GM13977 (cell line): ENCODE data around the gene IFT57.

Experiments
- DNase-seq: peaks from one replicate; pipeline ENCODE4 v3.0.0; 2012; ENCODE audit warnings: low spot score
- in situ Hi-C: fragments of 300-500 bp; cut with MboI; formaldehyde crosslinking; loops from one replicate; pipeline ENCODE4 v1.12.0; 2022; ENCODE audit warnings: low sequenced_read_pairs, low pct_unique_long_range_greater_than_20kb, mixed read lengths, inconsistent platforms; ENCODE audit not compliant: unreplicated experiment
- TF ChIP-seq, protein P1 (sequence below): IDR thresholded peaks from 2 replicates; pipeline ENCODE4 v1.5.1; 2012; ENCODE audit warnings: mild to moderate bottlenecking, control low read depth; ENCODE audit not compliant: insufficient read depth; ENCODE audit errors: extremely low read depth, missing control alignments

IFT57 gene

DNA sequence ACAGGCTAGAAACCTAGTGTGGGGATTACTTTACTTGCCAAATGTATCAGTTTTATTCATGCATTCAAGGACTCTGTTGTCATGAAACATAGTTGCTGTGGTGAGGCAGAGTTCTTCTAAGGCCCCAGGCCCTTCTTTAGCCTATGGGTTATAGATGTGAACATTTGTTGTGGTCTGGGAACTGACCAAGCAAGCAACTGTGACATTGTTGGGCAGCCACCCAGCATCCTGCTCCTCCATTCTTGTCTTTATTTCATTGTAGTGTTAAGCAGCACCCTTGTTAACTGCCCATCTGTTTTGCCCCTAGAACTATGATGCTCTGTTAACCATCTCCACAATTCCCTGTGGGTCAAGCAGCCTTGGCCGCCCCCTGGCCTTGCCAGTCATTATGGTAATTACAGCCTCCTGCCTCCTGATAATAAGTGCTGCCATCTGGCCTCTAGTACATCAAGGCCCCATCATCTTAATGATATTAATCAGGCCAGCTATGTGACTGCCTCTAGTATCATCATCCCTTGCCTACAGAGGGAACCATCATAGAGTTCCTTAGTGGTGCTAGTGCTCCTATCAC lies 12.2 kb upstream of the IFT57 start:
- in situ Hi-C loops, result no loop called here
- TF ChIP-seq, protein P1, sequence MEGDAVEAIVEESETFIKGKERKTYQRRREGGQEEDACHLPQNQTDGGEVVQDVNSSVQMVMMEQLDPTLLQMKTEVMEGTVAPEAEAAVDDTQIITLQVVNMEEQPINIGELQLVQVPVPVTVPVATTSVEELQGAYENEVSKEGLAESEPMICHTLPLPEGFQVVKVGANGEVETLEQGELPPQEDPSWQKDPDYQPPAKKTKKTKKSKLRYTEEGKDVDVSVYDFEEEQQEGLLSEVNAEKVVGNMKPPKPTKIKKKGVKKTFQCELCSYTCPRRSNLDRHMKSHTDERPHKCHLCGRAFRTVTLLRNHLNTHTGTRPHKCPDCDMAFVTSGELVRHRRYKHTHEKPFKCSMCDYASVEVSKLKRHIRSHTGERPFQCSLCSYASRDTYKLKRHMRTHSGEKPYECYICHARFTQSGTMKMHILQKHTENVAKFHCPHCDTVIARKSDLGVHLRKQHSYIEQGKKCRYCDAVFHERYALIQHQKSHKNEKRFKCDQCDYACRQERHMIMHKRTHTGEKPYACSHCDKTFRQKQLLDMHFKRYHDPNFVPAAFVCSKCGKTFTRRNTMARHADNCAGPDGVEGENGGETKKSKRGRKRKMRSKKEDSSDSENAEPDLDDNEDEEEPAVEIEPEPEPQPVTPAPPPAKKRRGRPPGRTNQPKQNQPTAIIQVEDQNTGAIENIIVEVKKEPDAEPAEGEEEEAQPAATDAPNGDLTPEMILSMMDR, result no peak
- no peak for DNase-seq

DNA sequence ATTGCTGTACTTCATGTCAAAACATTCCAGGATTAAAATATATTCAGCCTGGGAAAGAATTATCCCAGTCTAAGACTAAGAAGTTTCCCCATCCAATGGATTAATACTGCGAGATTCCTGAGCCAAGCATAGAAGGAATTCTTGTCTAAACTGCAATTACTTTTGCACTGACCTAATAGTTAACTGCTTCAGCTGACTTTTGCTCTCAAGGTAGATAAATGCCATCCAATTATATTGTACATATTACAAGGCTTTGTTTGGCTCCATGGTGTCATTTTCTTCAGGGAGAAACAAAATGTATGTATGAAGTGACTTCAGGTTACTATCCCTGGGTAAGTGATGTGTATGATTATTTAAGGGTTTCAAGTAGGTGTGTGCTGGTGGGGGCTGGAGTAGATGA lies 6.1 kb upstream of the IFT57 start:
- TF ChIP-seq, protein P1, result no peak
- no peak for DNase-seq
- in situ Hi-C loops, result no loop called here

DNA sequence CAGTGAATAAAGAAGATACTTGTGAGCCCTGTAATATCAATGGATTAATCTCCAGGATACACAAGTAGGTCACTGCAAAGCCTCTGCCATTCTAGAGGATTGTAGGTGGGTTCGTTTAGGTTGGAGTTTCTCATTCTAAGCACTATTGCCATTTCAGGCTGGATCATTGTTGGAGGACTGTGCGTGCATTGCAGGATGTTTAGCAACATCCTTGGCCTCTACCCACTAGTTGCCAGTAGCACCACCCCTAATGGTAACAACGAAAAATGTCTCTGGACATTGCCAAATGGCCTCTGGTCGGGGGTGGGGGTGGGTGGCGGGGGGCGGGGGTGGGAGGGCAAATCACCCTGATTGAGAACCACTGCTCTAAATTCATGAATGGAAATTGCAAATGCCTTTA lies 4.9 kb upstream of the IFT57 start:
- in situ Hi-C loops, result no loop called here
- DNase-seq, result no peak
- TF ChIP-seq, protein P1, result no peak

DNA sequence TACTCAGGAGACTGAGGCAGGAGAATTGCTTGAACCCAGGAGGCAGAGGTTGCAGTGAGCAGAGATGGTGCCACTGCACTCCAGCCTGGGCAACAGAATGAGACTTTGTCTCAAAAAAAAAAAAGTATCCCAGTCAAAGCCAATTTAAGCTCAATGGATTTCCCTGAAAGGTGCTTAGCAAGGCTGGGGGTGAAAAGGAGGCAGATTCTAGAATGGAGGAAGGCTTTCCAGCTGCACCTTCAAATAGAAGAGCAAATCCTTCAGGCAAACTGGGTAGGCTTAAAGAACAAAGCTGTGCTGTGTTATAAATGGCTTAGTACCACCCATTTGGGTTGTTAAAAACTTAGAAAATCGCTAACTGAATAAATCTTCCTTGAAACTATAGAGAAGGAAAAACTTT lies 3.0 kb upstream of the IFT57 start:
- in situ Hi-C loops, result no loop called here
- no peak for DNase-seq
- TF ChIP-seq, protein P1, result no peak

DNA sequence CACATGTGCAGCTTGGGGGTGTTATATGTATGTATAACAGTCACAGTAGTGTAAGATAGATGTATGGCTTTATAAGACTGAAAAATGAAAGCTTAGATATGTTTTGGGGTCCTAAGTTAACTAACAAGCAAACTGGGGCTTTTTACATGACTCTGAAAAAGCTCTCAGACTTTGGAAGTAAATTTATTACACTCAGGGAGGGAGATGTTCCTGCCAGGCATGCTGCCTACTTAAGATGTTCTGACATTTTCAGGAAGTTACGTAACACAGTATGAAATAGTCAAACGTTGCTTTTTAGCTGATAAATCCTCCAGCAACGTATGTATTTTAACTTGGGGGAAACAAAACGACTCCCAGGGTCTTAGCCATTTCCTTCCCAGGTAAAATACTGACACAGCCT lies 1.7 kb upstream of the IFT57 start:
- TF ChIP-seq, protein P1, result no peak
- in situ Hi-C loops, result no loop called here
- no peak for DNase-seq

DNA sequence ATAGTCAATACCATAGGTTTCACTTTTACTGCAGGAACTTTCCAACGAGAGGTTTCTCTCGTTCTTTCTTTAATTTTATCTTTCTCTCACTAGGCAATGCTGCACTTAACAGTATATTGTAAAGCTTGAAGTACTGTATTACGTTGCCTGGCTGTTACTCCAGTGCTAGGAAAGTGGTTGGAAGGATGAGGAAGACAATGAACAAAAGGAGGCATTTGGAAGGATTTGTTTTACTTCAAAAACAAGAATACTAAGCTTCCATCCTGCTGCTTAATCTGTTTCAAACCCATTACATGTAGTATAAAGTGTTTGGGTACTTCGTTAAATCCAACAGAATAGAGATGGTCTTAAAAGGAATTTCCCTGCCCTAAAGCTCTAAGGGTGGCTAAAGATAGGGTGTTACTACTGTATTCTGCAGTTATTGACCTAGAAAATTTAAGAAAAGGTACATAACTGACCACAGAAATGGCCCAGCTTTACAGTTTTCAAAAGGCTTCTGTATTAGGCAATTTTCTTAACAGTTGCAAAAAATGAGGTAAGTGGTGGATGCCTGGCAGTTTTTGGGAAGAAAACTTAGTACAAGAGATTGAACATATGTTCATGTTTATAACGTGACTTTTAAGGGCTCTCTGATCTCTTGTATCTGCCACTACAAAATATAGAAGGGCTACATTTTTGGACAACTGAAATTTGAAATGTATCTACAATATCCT lies 785 bp upstream of the IFT57 start:
- in situ Hi-C loops, result no loop called here
- TF ChIP-seq, protein P1, result no peak
- no peak for DNase-seq
